HL-60 (cell line): ENCODE data around the gene NFASC.

Experiments used
- POLR2AphosphoS5 ChIP-seq: IDR thresholded peaks from 2 replicates; pipeline ENCODE4 v1.6.1; 2012; ENCODE audit warnings: low read depth
- TF ChIP-seq, protein P1 (sequence below): IDR thresholded peaks from one replicate; pipeline ENCODE4 v1.5.1; 2011; ENCODE audit warnings: low read length, control low read depth, inconsistent platforms; ENCODE audit not compliant: insufficient read depth
- TF ChIP-seq, protein P2 (sequence below): IDR thresholded peaks from 2 replicates; pipeline ENCODE4 v1.6.1; 2012; ENCODE audit warnings: low read depth; ENCODE audit not compliant: insufficient replicate concordance

GRCh38 chr1:204883405-204883804, 12.7 kb downstream of the NFASC start:
- TF ChIP-seq, protein P1, sequence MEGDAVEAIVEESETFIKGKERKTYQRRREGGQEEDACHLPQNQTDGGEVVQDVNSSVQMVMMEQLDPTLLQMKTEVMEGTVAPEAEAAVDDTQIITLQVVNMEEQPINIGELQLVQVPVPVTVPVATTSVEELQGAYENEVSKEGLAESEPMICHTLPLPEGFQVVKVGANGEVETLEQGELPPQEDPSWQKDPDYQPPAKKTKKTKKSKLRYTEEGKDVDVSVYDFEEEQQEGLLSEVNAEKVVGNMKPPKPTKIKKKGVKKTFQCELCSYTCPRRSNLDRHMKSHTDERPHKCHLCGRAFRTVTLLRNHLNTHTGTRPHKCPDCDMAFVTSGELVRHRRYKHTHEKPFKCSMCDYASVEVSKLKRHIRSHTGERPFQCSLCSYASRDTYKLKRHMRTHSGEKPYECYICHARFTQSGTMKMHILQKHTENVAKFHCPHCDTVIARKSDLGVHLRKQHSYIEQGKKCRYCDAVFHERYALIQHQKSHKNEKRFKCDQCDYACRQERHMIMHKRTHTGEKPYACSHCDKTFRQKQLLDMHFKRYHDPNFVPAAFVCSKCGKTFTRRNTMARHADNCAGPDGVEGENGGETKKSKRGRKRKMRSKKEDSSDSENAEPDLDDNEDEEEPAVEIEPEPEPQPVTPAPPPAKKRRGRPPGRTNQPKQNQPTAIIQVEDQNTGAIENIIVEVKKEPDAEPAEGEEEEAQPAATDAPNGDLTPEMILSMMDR: no peak
- TF ChIP-seq, protein P2, sequence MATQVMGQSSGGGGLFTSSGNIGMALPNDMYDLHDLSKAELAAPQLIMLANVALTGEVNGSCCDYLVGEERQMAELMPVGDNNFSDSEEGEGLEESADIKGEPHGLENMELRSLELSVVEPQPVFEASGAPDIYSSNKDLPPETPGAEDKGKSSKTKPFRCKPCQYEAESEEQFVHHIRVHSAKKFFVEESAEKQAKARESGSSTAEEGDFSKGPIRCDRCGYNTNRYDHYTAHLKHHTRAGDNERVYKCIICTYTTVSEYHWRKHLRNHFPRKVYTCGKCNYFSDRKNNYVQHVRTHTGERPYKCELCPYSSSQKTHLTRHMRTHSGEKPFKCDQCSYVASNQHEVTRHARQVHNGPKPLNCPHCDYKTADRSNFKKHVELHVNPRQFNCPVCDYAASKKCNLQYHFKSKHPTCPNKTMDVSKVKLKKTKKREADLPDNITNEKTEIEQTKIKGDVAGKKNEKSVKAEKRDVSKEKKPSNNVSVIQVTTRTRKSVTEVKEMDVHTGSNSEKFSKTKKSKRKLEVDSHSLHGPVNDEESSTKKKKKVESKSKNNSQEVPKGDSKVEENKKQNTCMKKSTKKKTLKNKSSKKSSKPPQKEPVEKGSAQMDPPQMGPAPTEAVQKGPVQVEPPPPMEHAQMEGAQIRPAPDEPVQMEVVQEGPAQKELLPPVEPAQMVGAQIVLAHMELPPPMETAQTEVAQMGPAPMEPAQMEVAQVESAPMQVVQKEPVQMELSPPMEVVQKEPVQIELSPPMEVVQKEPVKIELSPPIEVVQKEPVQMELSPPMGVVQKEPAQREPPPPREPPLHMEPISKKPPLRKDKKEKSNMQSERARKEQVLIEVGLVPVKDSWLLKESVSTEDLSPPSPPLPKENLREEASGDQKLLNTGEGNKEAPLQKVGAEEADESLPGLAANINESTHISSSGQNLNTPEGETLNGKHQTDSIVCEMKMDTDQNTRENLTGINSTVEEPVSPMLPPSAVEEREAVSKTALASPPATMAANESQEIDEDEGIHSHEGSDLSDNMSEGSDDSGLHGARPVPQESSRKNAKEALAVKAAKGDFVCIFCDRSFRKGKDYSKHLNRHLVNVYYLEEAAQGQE: no peak
- no peak for TF ChIP-seq POLR2AphosphoS5
